Measurements from ENCODE around the gene PAK1IP1.
"Not testable (repeated sequence)": the region's sequence is repeated elsewhere in the genome, so short reads cannot be mapped to it uniquely, and the experiment has no call there.

GRCh38 chr6:10741643-10742042 lies 46.9 kb downstream of the PAK1IP1 start:
- TF ChIP-seq CTCF, POLR2A (IDR thresholded peaks at IDR 0.05): not testable (repeated sequence)
